Astrocyte (in vitro differentiated cells and primary cell): ENCODE measurements around the gene TEX19.

Experiments
- EZH2 ChIP-seq: IDR thresholded peaks from 2 replicates; pipeline ENCODE4 v1.6.1; 2012; ENCODE audit warnings: mild to moderate bottlenecking, low read length, inconsistent platforms; ENCODE audit not compliant: insufficient read depth
- TF ChIP-seq, protein P1 (sequence below): IDR thresholded peaks from 2 replicates; pipeline ENCODE4 v1.5.1; 2011; ENCODE audit warnings: low read depth, mild to moderate bottlenecking, inconsistent platforms, low read length, moderate library complexity; ENCODE audit not compliant: insufficient read depth

DNA sequence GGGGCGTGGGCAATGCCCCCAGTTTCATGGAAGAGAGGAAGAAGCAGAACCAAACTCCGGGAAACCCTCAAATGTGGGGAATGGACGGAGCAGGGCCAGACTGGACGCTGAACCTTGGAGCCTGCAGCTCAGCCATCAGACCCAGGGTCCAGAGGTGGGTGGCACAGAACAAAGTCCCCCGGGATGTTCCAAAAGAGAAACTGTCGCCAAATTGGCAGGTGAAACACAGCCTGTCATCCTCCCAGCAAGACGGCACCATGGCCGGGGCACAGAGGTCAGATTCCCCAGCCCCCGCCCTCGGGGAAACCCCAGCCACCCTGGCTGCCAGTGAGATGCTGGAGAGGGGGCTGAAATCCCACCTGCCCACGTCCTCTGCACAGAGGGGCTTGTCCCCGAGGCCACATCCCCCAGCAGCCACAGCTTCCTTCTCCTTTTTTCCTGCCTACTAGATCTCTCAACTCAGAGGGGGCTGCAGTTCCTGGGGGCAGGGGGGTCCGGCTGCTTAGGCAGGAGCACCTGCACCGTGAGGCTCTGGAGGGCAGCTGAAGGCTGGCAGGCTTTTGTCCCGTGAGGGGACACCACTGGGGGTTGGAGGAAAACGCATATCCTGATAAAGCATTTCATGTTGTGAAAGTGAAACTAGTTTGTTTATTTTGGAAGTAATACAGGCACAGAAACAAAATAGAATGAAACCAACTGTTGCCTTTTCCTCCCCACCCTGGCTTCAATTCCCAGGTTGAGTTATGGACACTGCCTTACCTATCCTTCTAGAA, 24.2 kb upstream of the TEX19 start:
- TF ChIP-seq, protein P1, sequence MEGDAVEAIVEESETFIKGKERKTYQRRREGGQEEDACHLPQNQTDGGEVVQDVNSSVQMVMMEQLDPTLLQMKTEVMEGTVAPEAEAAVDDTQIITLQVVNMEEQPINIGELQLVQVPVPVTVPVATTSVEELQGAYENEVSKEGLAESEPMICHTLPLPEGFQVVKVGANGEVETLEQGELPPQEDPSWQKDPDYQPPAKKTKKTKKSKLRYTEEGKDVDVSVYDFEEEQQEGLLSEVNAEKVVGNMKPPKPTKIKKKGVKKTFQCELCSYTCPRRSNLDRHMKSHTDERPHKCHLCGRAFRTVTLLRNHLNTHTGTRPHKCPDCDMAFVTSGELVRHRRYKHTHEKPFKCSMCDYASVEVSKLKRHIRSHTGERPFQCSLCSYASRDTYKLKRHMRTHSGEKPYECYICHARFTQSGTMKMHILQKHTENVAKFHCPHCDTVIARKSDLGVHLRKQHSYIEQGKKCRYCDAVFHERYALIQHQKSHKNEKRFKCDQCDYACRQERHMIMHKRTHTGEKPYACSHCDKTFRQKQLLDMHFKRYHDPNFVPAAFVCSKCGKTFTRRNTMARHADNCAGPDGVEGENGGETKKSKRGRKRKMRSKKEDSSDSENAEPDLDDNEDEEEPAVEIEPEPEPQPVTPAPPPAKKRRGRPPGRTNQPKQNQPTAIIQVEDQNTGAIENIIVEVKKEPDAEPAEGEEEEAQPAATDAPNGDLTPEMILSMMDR, result no peak
- no peak for TF ChIP-seq EZH2
